GM23338 (cell line): ENCODE measurements around the gene APBB1IP. TPM values are rescaled to one million over a fixed set of nuclear protein-coding genes. Genes with fewer than 3 reads are reported as not detected.
A peak's percentile ranks its signal among the peaks of the same experiment; 100 is the strongest.

Source experiments
- ATAC-seq: fragments of 200-7000 bp; cut with Tn5 transposase; 3 replicates; pipeline ENCODE4 v1.9.1; 2020
- DNase-seq: peaks from one replicate; pipeline ENCODE4 v3.0.0-alpha.2; 2015; ENCODE audit warnings: low spot score
- H2AFZ ChIP-seq: fragments of 200-600 bp; sonication (generic); 2 replicates; pipeline ENCODE4 v1.8.0; 2016; ENCODE audit warnings: antibody characterized with exemption, mild to moderate bottlenecking, moderate library complexity
- H3F3A ChIP-seq: fragments of 200-600 bp; sonication (generic); replicated peaks from 2 replicates; pipeline ENCODE4 v1.8.0; 2017; ENCODE audit warnings: antibody characterized with exemption, mixed run types, low read depth
- H3K27ac ChIP-seq: fragments of 200-600 bp; sonication (generic); 2 replicates; pipeline ENCODE4 v1.6.1; 2016; ENCODE audit warnings: low read depth
- H3K27me3 ChIP-seq: fragments of 200-600 bp; sonication (generic); 2 replicates; pipeline ENCODE4 v1.8.0; 2016; ENCODE audit warnings: mild to moderate bottlenecking, mixed run types, moderate library complexity; ENCODE audit not compliant: insufficient read depth
- H3K36me3 ChIP-seq: fragments of 200-600 bp; sonication (generic); 2 replicates; pipeline ENCODE4 v1.8.0; 2016; ENCODE audit warnings: mild to moderate bottlenecking; ENCODE audit not compliant: insufficient read depth
- H3K4me1 ChIP-seq: fragments of 200-600 bp; sonication (generic); 2 replicates; pipeline ENCODE4 v1.8.0; 2016; ENCODE audit warnings: mild to moderate bottlenecking, moderate library complexity; ENCODE audit not compliant: insufficient read depth
- H3K4me2 ChIP-seq: fragments of 200-600 bp; sonication (generic); 2 replicates; pipeline ENCODE4 v1.7.1; 2017; ENCODE audit warnings: mixed run types
- H3K4me3 ChIP-seq: fragments of 200-600 bp; sonication (generic); 2 replicates; pipeline ENCODE4 v1.6.1; 2016; ENCODE audit warnings: mixed run types
- H3K79me2 ChIP-seq: fragments of 200-600 bp; sonication (generic); replicated peaks from 2 replicates; pipeline ENCODE4 v1.8.0; 2017; ENCODE audit warnings: mild to moderate bottlenecking; ENCODE audit not compliant: insufficient read depth
- H3K9me2 ChIP-seq: fragments of 200-600 bp; sonication (generic); 2 replicates; pipeline ENCODE4 v1.8.0; 2017; ENCODE audit not compliant: insufficient read depth
- H4K20me1 ChIP-seq: fragments of 200-600 bp; sonication (generic); replicated peaks from 2 replicates; pipeline ENCODE4 v1.8.0; 2017; ENCODE audit warnings: mild to moderate bottlenecking; ENCODE audit not compliant: insufficient read depth
- H3K27ac Mint-ChIP-seq: 2 replicates; pipeline ENCODE4 v1.8.0; 2020; ENCODE audit warnings: inconsistent platforms, mild to moderate bottlenecking, moderate library complexity, mixed read lengths
- H3K27me3 Mint-ChIP-seq: 3 replicates; pipeline ENCODE4 v1.8.0; 2022; ENCODE audit warnings: low read depth, mild to moderate bottlenecking, moderate library complexity, mixed read lengths, inconsistent platforms; ENCODE audit not compliant: insufficient read depth, poor library complexity
- H3K36me3 Mint-ChIP-seq: 3 replicates; pipeline ENCODE4 v1.8.0; 2021; ENCODE audit warnings: low read depth, mild to moderate bottlenecking, inconsistent platforms, moderate library complexity, mixed read lengths
- H3K4me1 Mint-ChIP-seq: 3 replicates; pipeline ENCODE4 v1.8.0; 2020; ENCODE audit warnings: mild to moderate bottlenecking, inconsistent platforms, mixed read lengths
- H3K4me3 Mint-ChIP-seq: 3 replicates; pipeline ENCODE4 v1.8.0; 2021; ENCODE audit warnings: moderate library complexity, mild to moderate bottlenecking, inconsistent platforms, mixed read lengths
- H3K9me3 Mint-ChIP-seq: 3 replicates; pipeline ENCODE4 v1.8.0; 2020; ENCODE audit warnings: moderate library complexity, mild to moderate bottlenecking, inconsistent platforms, mixed read lengths
- CREB1 ChIP-seq: fragments of 250-450 bp; sonication (Bioruptor Pico); IDR thresholded peaks from 2 replicates; pipeline ENCODE4 v1.5.0; 2020; ENCODE audit warnings: low read depth, mild to moderate bottlenecking, moderate library complexity
- EZH2 ChIP-seq: fragments of 200-600 bp; sonication (generic); IDR thresholded peaks from one replicate; pipeline ENCODE4 v1.8.0; 2017; ENCODE audit warnings: antibody characterized with exemption, mild to moderate bottlenecking, low read depth; ENCODE audit not compliant: unreplicated experiment
- NANOG ChIP-seq: IDR thresholded peaks from 2 replicates; pipeline ENCODE4 v1.6.1; 2016; ENCODE audit warnings: antibody characterized with exemption, borderline replicate concordance
- POLR2AphosphoS5 ChIP-seq: IDR thresholded peaks from 2 replicates; pipeline ENCODE4 v1.6.1; 2016; ENCODE audit warnings: antibody characterized with exemption, low read depth
- STAT1 ChIP-seq: IDR thresholded peaks from one replicate; pipeline ENCODE4 v1.6.1; 2016; ENCODE audit warnings: antibody characterized with exemption; ENCODE audit not compliant: unreplicated experiment
- ZNF114 ChIP-seq: fragments of 250-450 bp; sonication (Bioruptor Pico); IDR thresholded peaks from 2 replicates; pipeline ENCODE4 v1.5.0; 2020; ENCODE audit warnings: mild to moderate bottlenecking, moderate library complexity
- ZNF331 ChIP-seq: fragments of 250-450 bp; sonication (Bioruptor Pico); IDR thresholded peaks from 2 replicates; pipeline ENCODE4 v1.5.0; 2020; ENCODE audit warnings: low read depth, mild to moderate bottlenecking, moderate library complexity
- polyA plus RNA-seq: library from polyadenylated mRNA; unstranded; fragments of >200 nt; fragmentation: Nextera tagmentation; extraction: Ambion mirVana; gene quantifications from 2 replicates; pipeline ENCODE4 v1.2.1, GENCODE V29; 2016
- total RNA-seq: library from RNA; depleted of rRNA; stranded (reverse); fragments of >200 nt; shearing (Covaris generic); gene quantifications from 2 replicates; pipeline ENCODE4 v1.2.3, GENCODE V29; 2014
- TF ChIP-seq, protein P1 (sequence below): IDR thresholded peaks from 2 replicates; pipeline ENCODE4 v1.6.1; 2016; ENCODE audit warnings: antibody characterized with exemption
- TF ChIP-seq, protein P2 (sequence below): IDR thresholded peaks from one replicate; pipeline ENCODE4 v1.6.1; 2018; ENCODE audit warnings: antibody characterized with exemption; ENCODE audit not compliant: unreplicated experiment

The APBB1IP gene
- total and polyA plus RNA-seq, 2 experiments from 2014 or later, result 0.14 to 0.16 TPM

DNA sequence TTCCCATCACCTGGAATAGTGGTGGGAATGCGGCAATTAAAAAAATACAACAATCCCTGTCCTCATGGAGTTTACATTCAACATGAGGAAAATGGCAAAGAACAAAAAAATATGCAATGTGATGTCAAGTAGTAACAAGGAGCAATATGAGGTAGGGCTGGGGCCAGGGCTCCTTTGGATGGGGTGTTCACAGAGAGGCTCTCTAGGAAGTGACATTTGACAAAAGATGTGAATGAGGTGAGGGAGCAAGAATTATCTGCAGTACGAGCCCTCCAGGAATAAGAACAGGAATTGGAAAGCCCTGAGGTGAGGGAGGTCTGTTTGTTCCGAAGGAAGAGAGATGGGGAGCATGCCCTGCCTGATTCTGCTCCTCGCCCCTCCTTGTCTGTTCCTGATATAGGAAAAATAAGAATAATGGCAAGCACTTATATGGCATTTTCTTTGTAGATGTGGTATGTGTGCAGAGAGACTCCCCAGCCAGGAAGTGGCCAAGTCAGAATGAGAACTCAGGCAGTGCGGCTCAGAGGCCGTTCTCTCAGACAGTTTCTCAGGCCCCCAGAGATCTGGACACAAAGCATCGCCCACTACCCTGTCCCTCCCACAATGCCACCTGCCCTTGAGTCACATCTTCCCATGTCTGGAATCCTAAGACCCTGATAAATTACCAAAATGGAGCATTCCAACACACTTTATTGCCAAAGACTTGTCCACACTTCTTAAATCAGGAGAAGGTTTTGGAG, 105.6 kb downstream of the APBB1IP start:
- Mint-ChIP-seq H3K36me3 (no peaks in the 10 kb centered on the region), H3K4me1 (peaks cover 7% of the 10 kb centered on the region; the same call in 2 of the 3 replicates), H3K27ac (no peak overlapping the region), H3K4me3 (no peak overlapping the region), H3K9me3 (no peaks in the 10 kb centered on the region), H3K27me3 (no peaks in the 10 kb centered on the region)
- Histone ChIP-seq H3K27me3 (no peaks in the 10 kb centered on the region), H2AFZ (0 out of 2 replicates have a peak overlapping the region, but pooled peaks have one; percentile 9), H3K4me2 (no peak overlapping the region), H3K9me2 (no peaks in the 10 kb centered on the region), H3F3A (no peaks in the 10 kb centered on the region), H3K36me3 (no peaks in the 10 kb centered on the region), H3K79me2 (no peaks in the 10 kb centered on the region), H4K20me1 (no peaks in the 10 kb centered on the region), H3K27ac (no peak overlapping the region), H3K4me1 (no peaks in the 10 kb centered on the region), H3K4me3 (no peak overlapping the region)
- ATAC-seq (no peak), DNase-seq (no peak)
- TF ChIP-seq, protein P1, sequence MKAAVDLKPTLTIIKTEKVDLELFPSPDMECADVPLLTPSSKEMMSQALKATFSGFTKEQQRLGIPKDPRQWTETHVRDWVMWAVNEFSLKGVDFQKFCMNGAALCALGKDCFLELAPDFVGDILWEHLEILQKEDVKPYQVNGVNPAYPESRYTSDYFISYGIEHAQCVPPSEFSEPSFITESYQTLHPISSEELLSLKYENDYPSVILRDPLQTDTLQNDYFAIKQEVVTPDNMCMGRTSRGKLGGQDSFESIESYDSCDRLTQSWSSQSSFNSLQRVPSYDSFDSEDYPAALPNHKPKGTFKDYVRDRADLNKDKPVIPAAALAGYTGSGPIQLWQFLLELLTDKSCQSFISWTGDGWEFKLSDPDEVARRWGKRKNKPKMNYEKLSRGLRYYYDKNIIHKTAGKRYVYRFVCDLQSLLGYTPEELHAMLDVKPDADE, result no peak
- TF ChIP-seq CREB1 (CRISPR knock-in tag), result no peak
- TF ChIP-seq, protein P2, sequence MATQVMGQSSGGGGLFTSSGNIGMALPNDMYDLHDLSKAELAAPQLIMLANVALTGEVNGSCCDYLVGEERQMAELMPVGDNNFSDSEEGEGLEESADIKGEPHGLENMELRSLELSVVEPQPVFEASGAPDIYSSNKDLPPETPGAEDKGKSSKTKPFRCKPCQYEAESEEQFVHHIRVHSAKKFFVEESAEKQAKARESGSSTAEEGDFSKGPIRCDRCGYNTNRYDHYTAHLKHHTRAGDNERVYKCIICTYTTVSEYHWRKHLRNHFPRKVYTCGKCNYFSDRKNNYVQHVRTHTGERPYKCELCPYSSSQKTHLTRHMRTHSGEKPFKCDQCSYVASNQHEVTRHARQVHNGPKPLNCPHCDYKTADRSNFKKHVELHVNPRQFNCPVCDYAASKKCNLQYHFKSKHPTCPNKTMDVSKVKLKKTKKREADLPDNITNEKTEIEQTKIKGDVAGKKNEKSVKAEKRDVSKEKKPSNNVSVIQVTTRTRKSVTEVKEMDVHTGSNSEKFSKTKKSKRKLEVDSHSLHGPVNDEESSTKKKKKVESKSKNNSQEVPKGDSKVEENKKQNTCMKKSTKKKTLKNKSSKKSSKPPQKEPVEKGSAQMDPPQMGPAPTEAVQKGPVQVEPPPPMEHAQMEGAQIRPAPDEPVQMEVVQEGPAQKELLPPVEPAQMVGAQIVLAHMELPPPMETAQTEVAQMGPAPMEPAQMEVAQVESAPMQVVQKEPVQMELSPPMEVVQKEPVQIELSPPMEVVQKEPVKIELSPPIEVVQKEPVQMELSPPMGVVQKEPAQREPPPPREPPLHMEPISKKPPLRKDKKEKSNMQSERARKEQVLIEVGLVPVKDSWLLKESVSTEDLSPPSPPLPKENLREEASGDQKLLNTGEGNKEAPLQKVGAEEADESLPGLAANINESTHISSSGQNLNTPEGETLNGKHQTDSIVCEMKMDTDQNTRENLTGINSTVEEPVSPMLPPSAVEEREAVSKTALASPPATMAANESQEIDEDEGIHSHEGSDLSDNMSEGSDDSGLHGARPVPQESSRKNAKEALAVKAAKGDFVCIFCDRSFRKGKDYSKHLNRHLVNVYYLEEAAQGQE, result no peak
- TF ChIP-seq STAT1, result no peak
- TF ChIP-seq NANOG, result no peak
- no peak for TF ChIP-seq ZNF114 (CRISPR knock-in tag)

DNA sequence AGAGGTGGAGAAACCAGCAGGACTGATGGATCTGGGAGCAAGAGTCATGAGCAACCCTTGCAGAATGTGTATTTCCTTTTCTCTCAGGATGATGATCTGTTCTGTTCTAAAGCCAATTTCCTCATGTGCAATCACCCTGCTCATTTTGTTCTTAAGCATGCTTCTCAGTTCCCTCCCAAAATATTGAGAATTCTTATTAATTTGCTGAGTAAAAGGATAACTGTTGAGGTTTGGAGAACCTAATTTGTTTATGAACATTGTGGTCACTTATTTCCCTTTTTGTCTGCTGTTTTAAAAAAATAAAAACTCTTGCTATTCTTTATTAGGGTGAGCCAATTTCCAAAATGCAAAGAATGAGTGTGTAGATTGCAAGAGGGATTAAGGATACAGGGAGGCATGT, 106.8 kb downstream of the APBB1IP start:
- ATAC-seq (no peak), DNase-seq (no peak)
- Mint-ChIP-seq H3K27ac (no peak overlapping the region), H3K36me3 (no peaks in the 10 kb centered on the region), H3K4me1 (peaks cover 7% of the 10 kb centered on the region; the same call in 2 of the 3 replicates), H3K27me3 (no peaks in the 10 kb centered on the region), H3K4me3 (no peak overlapping the region), H3K9me3 (no peaks in the 10 kb centered on the region)
- H3K27me3 ChIP-seq, result no peaks in the 10 kb centered on the region
- H3K4me3 ChIP-seq, result no peak overlapping the region
- no peak overlapping the region for H2AFZ ChIP-seq
- H3F3A ChIP-seq, result no peaks in the 10 kb centered on the region
- TF ChIP-seq CREB1 (CRISPR knock-in tag) (no peak), EZH2 (no peak), ZNF331 (CRISPR knock-in tag) (no peak), POLR2AphosphoS5 (no peak)
- H3K4me2 ChIP-seq, result no peak overlapping the region
- no peaks in the 10 kb centered on the region for H3K36me3 ChIP-seq
- H4K20me1 ChIP-seq, result no peaks in the 10 kb centered on the region
- no peaks in the 10 kb centered on the region for H3K79me2 ChIP-seq
- H3K27ac ChIP-seq, result no peak overlapping the region
- H3K4me1 ChIP-seq, result no peaks in the 10 kb centered on the region
- H3K9me2 ChIP-seq, result no peaks in the 10 kb centered on the region
